ENCODE measurements around the gene CCDC188. TPM values are rescaled to one million over a fixed set of nuclear protein-coding genes. Genes with fewer than 3 reads are reported as not detected.
A peak's percentile ranks its signal among the peaks of the same experiment; 100 is the strongest.

The CCDC188 gene
- total and polyA plus RNA-seq, 9 of the 15 experiments (the other 6 are each of a cell fraction or from before 2014, with no cell fraction given): not detected

GRCh38 chr22:20138417-20138738 lies 12.5 kb downstream of the CCDC188 start:
- BruUV-seq (replicated peaks): no TSS peak
- peak; percentile 46 for FAIRE-seq
- H3K36me3 ChIP-seq (ENCODE audit: control insufficient read depth, insufficient read depth, low read length): peaks cover 17% of the 10 kb centered on the region; the same call in 2 of the 3 replicates
- POLR2A ChIA-PET: interaction anchor here (0.9 to 7.2 kb wide), 12 partner anchors 8 to 408 kb away, joined by 3 to 68 read pairs (median 4); partner anchors contain the start of gene TRMT2A
- no peak overlapping the region for H3K27ac ChIP-seq (ENCODE audit: extremely low read depth, low read depth, low read length)
- H2AFZ ChIP-seq (ENCODE audit: low read depth, low read length): no peak overlapping the region
- H4K20me1 ChIP-seq (replicated peaks; ENCODE audit: control insufficient read depth, insufficient read depth, low read length): peaks cover 45% of the 10 kb centered on the region
- intact Hi-C loops (cut with micrococcal nuclease): no loop called here
- no peak overlapping the region for H3K4me2 ChIP-seq (ENCODE audit: insufficient read depth, low read length)
- ATAC-seq: peak; percentile 2; the same call in 2 of the 3 replicates
- CTCF ChIA-PET (ENCODE audit: low intra/inter-chr PET ratio): no interaction called here
- in situ Hi-C loops (cut with MboI): no loop called here
- peaks cover 9% of the 10 kb centered on the region; the same call in 1 of the 3 replicates for H3K79me2 ChIP-seq (ENCODE audit: control insufficient read depth, insufficient read depth, low read length)
- H3K9me1 ChIP-seq (ENCODE audit: control insufficient read depth, insufficient read depth, low read length): peaks cover 18% of the 10 kb centered on the region
- peaks cover 9 to 88% of the 10 kb centered on the region in 2 experiments for H3K4me1 ChIP-seq (replicated peaks in 1 of 2; ENCODE audit: control insufficient read depth in 2 of 2, insufficient read depth in 2 of 2, low read length in 2 of 2)
- WGBS (ENCODE audit: insufficient coverage, low coverage, missing lambda C conversion rate): 58% methylated on average over 4 of the region's 4 CpGs
- H3K4me3 ChIP-seq: no peak overlapping the region
- no peaks in the 10 kb centered on the region for H3K27me3 ChIP-seq (ENCODE audit: control insufficient read depth in 2 of 2, insufficient read depth in 2 of 2, low read length in 2 of 2)
- H3K9ac ChIP-seq (ENCODE audit: insufficient read depth in 1 of 2, low read depth in 2 of 2, low read length in 2 of 2): peak overlapping the region in 1 of 2 experiments; percentile 86; a peak in 2 of 4 replicates
- H3K9me3 ChIP-seq (replicated peaks; ENCODE audit: control insufficient read depth, insufficient read depth, low read depth, low read length): no peaks in the 10 kb centered on the region
- peak in 2 of 4 experiments; percentile 75 to 84 for DNase-seq (ENCODE audit: extremely low read depth in 1 of 4, low spot score in 3 of 4)
- TF ChIP-seq ZFP36 (IDR thresholded peaks at IDR 0.05; ENCODE audit: low read depth, low read length, partially characterized antibody) (peak; percentile 93), CTCF (IDR thresholded peaks at IDR 0.05 in 2 of 3, conservative IDR thresholded peaks at IDR 0.05 in 1 of 3; ENCODE audit: insufficient read depth in 2 of 3, low read depth in 1 of 3, low read length in 3 of 3) (0 out of 6 replicates have a peak, but pooled peaks of 1 of the 3 experiments have one; percentile 1), BCOR (IDR thresholded peaks at IDR 0.05) (no peak), GTF3C2 (IDR thresholded peaks at IDR 0.05; ENCODE audit: borderline replicate concordance, extremely low read depth, insufficient read length) (no peak), ZFP1 (CRISPR knock-in tag; IDR thresholded peaks at IDR 0.05) (no peak), KDM2B (CRISPR knock-in tag; IDR thresholded peaks at IDR 0.05) (no peak), CREM (IDR thresholded peaks at IDR 0.05; ENCODE audit: low read depth) (no peak), RBM14 (IDR thresholded peaks at IDR 0.05; ENCODE audit: borderline replicate concordance, insufficient read depth, low read depth, low read length) (no peak), XRCC5 (IDR thresholded peaks at IDR 0.05; ENCODE audit: low read depth, low read length) (no peak), ZNF512 (tag; IDR thresholded peaks at IDR 0.05) (no peak), HLTF (IDR thresholded peaks at IDR 0.05) (no peak), EP300 (IDR thresholded peaks at IDR 0.05; ENCODE audit: low read length) (no peak), TEAD4 (IDR thresholded peaks at IDR 0.05; ENCODE audit: low read length) (0 out of 2 replicates have a peak, but pooled peaks have one; percentile 12), TEAD4 (CRISPR knock-in tag; IDR thresholded peaks at IDR 0.05; ENCODE audit: borderline replicate concordance) (no peak), BRF1 (IDR thresholded peaks at IDR 0.05; ENCODE audit: borderline replicate concordance, extremely low read depth, insufficient read length) (no peak)
- TF ChIP-seq, protein P1, sequence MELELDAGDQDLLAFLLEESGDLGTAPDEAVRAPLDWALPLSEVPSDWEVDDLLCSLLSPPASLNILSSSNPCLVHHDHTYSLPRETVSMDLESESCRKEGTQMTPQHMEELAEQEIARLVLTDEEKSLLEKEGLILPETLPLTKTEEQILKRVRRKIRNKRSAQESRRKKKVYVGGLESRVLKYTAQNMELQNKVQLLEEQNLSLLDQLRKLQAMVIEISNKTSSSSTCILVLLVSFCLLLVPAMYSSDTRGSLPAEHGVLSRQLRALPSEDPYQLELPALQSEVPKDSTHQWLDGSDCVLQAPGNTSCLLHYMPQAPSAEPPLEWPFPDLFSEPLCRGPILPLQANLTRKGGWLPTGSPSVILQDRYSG (tag; conservative IDR thresholded peaks at IDR 0.05; ENCODE audit: low read depth): no peak
